ENCODE data around the gene PLXNA4. TPM values are rescaled to one million over a fixed set of nuclear protein-coding genes. Genes with fewer than 3 reads are reported as not detected.

The PLXNA4 gene
- total RNA-seq, 1 experiment from 2014 or later, result 11.2 TPM

DNA sequence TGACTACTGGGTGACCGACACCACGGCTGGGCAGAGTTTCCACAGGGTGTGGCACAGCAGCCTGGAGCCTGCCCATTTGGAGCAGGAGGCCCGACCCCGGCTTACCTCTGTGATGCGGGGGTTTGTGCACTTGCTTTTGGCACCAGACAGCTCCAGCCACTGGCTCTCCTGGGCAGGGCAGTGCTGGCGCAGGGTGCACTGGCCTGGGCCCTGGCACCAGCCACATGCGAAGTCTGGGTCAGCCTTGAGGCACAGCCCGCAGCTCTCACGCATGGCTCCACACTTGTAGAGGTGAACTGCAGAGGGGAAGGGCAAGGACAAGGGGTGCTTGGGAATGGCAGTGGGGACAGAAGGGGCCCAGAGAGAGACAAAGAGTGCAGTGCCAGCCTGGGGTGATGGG lies 373.7 kb downstream of the PLXNA4 start:
- no peaks in the 10 kb centered on the region for H3K36me3 ChIP-seq
- H3K27me3 ChIP-seq, result no peaks in the 10 kb centered on the region
- no peak for DNase-seq
- no peaks in the 10 kb centered on the region for H3K4me1 ChIP-seq
- no peak overlapping the region for H3K4me3 ChIP-seq
- no peak overlapping the region for H3K27ac ChIP-seq
- H3K9me3 ChIP-seq (replicated peaks), result no peaks in the 10 kb centered on the region

DNA sequence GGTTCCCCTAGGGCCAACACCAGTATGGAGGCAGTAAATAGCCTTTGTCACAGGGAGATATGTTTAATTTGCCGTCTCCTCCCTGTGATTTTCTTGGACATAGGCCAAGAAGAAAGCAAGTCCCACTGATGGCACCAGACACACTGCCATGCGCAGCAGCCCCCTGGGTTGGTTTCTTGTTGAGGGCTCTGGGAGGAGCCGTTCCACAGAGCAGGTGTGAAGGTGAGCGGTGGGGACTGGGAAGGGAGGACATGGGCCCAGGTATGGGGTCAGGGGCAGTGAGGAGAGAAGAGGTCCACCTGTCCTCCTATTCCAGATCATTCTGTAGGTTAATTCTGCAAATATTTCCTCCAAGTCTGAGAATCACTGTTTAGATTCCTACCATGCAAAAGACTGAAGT lies 376.1 kb downstream of the PLXNA4 start:
- DNase-seq, result no peak
- no peaks in the 10 kb centered on the region for H3K4me1 ChIP-seq
- H3K9me3 ChIP-seq (replicated peaks), result no peaks in the 10 kb centered on the region
- H3K4me3 ChIP-seq, result no peak overlapping the region
- H3K27me3 ChIP-seq, result no peaks in the 10 kb centered on the region
- no peaks in the 10 kb centered on the region for H3K36me3 ChIP-seq
- no peak overlapping the region for H3K27ac ChIP-seq

DNA sequence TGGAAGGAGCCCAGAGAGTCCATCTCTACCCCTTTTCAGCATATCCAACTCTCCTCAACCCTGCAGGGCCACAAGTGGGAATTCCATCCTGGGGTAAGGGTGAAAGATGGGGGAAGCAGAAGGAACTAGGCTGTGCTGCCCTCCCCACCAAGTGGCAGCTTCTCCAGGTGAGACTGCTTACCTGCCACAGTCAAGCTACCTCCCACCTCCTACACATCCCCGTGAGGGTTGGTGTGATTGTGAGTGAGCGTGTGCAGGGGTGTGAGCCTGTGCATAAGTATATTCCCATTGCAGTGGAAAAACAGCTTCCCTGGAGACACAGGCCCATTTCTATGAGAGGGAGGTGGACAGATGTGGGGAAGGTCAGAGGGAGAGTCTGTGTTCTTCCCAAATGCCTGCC lies 376.6 kb downstream of the PLXNA4 start:
- Histone ChIP-seq H3K9me3 (replicated peaks) (no peaks in the 10 kb centered on the region), H3K27ac (no peak overlapping the region), H3K27me3 (no peaks in the 10 kb centered on the region), H3K4me1 (no peaks in the 10 kb centered on the region), H3K36me3 (no peaks in the 10 kb centered on the region), H3K4me3 (no peak overlapping the region)
- no peak for DNase-seq

DNA sequence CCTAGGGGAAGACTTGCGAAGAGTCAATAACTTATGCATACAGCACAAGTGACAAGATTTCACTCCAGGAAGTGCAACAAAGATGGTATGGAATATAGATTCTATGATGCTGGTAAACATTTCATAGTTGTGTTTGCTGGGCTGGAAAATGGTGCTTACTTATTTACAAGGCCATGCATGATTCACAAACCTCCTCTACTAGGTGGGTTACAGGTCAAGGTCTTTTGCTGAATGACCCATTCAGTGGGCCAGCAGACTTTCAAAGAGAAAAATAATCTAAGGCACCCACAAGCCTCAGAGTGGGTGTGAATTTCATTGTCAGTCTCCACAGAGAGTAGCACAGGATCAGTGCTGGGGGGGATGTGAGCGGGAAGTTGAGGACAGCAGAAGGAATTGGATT lies 378.5 kb downstream of the PLXNA4 start:
- Histone ChIP-seq H3K4me1 (no peaks in the 10 kb centered on the region), H3K4me3 (no peak overlapping the region), H3K9me3 (replicated peaks) (no peaks in the 10 kb centered on the region), H3K36me3 (no peaks in the 10 kb centered on the region), H3K27ac (no peak overlapping the region), H3K27me3 (no peaks in the 10 kb centered on the region)
- DNase-seq, result no peak

DNA sequence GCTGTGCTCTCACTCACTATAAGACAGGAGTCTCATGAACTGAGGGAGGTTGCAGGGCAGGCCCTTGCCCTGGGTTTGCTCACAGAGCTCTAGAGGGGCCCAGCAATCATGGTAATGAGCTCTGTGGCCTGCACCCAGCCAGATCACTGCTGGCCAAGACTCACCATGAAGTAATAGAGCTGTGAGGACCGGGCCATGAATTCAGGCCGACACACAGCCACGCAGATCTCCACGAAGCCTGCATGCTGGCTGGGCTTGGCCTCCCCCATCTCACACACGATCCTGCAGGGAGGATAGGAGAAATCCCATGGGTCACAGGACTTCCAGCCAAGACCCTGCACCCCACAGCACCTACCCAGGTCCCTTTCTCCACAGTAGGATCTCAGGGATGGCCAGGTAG lies 382.4 kb downstream of the PLXNA4 start:
- no peaks in the 10 kb centered on the region for H3K36me3 ChIP-seq
- no peaks in the 10 kb centered on the region for H3K9me3 ChIP-seq (replicated peaks)
- no peaks in the 10 kb centered on the region for H3K4me1 ChIP-seq
- H3K27me3 ChIP-seq, result no peaks in the 10 kb centered on the region
- no peak for DNase-seq
- H3K27ac ChIP-seq, result no peak overlapping the region
- no peak overlapping the region for H3K4me3 ChIP-seq

DNA sequence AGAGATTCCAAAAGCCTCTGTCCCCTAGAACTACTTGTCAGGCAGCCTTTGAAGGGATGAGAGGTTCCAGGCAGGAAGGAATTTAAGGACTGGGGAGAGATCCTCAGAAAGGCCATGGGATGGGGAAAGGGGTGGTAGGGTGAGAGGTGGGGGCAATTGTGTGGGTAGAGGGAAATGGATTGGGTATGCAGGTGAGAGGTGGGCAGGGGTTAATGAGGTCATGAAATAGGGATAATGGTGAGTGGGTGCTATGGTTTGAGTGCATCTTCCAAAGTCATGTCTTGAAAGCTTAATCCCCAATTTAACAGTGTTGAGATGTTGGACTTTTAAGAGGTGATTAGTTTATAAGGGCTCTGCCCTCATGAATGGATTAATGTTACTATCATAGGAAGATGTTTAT lies 383.5 kb downstream of the PLXNA4 start:
- Histone ChIP-seq H3K4me3 (no peak overlapping the region), H3K4me1 (no peaks in the 10 kb centered on the region), H3K27me3 (no peaks in the 10 kb centered on the region), H3K27ac (no peak overlapping the region), H3K9me3 (replicated peaks) (no peaks in the 10 kb centered on the region), H3K36me3 (no peaks in the 10 kb centered on the region)
- DNase-seq, result no peak

DNA sequence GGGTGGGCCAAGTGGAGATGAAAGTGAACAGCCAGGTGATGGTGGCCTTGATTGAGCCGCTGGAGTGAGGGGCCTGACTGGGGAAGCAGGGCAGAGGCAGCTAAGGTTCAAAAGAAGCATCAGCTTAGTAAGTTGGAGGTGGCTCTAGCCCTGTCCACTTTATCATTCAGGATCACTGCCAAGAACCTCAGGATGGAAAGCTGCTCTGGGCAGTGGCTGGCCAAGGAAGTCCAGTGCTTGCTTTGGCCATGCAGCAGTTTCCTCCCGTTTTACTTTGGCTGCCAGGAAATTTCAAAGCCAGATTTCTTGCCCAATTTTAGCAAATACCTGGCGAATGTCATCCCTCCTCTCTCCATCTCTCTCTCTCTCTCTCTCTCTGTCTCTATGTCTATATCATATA lies 384.9 kb downstream of the PLXNA4 start:
- no peak for DNase-seq
- Histone ChIP-seq H3K9me3 (replicated peaks) (no peaks in the 10 kb centered on the region; the same call in 1 of the 2 replicates), H3K27ac (no peak overlapping the region), H3K36me3 (no peaks in the 10 kb centered on the region), H3K4me1 (no peaks in the 10 kb centered on the region), H3K4me3 (no peak overlapping the region), H3K27me3 (no peaks in the 10 kb centered on the region)

DNA sequence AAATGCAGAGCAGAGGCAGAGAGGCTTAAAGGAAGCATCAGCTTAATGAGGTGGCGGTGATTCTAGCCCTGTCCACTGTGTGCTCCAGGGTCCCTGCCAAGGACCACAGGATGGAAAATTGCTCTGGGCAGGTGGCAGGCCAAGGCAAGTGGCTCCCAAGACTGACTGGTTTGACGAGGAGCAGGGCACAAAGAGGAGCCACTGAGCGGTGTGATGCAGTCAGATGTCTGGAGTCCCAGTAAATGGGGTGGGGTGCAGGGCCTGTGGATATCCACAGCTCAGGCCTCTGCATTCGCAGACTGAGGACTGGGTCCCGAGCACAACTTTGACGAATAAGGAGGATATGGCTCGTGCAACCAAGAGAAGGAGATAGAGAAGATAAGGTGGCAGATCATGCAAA lies 385.6 kb downstream of the PLXNA4 start:
- no peaks in the 10 kb centered on the region for H3K36me3 ChIP-seq
- no peaks in the 10 kb centered on the region for H3K27me3 ChIP-seq
- no peaks in the 10 kb centered on the region; the same call in 1 of the 2 replicates for H3K9me3 ChIP-seq (replicated peaks)
- no peak overlapping the region for H3K27ac ChIP-seq
- H3K4me3 ChIP-seq, result no peak overlapping the region
- no peak for DNase-seq
- no peaks in the 10 kb centered on the region for H3K4me1 ChIP-seq

DNA sequence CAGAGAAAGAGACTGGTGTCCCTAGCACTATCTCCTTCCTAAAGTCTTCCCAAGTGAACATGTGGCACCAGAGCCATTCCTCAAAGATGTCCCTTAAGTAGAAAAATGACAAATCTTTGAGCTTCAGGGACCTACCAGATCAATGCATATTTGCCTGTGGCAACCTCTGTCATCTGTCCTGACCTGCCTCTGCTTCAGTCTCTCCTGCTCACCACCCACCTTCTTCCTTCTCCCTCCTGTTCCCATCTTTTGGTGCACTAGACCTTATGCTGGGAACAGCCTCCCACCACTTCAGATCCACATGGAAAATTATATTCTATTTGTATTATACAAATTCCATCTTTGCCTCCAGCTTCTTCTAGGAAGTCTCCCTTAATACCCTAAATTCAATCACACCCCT lies 386.4 kb downstream of the PLXNA4 start:
- Histone ChIP-seq H3K4me1 (no peaks in the 10 kb centered on the region), H3K27ac (no peak overlapping the region), H3K27me3 (no peaks in the 10 kb centered on the region), H3K9me3 (replicated peaks) (no peaks in the 10 kb centered on the region; the same call in 1 of the 2 replicates), H3K4me3 (no peak overlapping the region), H3K36me3 (no peaks in the 10 kb centered on the region)
- no peak for DNase-seq

DNA sequence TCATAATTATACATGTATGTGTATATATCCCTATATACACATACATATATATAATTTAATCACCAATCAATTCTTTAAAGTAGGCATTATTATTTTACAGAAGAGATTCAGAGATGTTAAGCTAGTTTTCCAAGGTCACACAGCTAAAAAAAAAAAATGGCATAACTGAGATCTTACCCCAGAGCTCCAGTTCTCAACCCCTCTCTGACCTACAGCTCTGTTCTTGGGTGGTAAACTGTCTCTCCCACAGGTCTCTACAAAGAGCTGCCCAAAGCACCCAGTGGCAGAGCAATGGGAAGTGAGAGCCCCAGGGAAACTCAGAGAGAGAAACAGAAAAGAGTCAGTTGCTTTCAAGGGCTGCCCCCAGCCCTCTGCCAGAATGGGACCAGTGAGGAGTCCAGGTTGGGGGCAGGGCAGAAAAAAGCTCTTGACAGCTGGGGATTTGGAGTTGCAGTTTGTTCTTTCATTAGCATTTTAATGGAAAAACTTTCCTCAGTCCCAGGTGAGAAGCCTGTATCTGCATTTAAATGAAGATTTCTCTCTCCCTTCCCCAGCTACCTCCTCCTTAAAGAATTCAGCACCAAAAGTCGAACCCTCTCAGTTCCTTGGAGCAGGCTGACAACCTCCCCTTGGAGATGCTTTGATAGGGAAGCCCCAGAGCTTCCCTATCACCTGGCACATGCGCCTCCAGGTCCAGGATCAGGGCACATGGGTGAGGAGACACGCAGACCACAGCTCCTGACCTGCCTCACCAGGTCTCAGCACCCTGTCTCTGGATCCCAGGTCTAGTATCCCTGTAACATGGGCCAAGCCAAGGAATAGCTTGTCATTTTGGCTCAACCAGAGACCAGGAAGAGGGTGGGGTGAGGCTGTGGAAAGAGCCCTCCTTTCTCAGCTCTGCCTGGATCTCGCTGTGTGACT lies 388.1 kb downstream of the PLXNA4 start:
- H3K9me3 ChIP-seq (replicated peaks), result no peaks in the 10 kb centered on the region; the same call in 1 of the 2 replicates
- no peak for DNase-seq
- no peaks in the 10 kb centered on the region for H3K27me3 ChIP-seq
- no peaks in the 10 kb centered on the region for H3K4me1 ChIP-seq
- no peak overlapping the region for H3K27ac ChIP-seq
- no peak overlapping the region for H3K4me3 ChIP-seq
- H3K36me3 ChIP-seq, result no peaks in the 10 kb centered on the region

DNA sequence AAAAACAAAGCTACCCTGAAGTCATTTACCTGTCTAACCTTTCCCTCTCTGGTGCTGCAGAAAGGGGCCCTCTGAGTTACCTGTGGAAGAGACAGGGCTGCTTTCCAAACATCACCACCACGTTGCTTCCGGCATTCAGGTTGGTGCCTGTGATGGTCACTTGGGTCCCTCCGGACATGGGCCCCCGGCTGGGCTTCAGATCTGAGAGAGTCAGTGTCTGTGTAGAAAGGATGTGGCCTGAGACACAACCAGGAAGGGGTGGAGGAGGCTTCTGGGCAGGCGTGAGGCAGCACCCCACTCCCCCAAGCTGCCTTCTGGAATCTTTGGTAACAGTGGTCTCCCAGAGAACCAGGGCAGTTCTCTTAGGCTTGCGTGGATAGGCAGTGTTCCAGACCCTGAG lies 388.9 kb downstream of the PLXNA4 start:
- Histone ChIP-seq H3K27me3 (no peaks in the 10 kb centered on the region), H3K27ac (no peak overlapping the region), H3K36me3 (no peaks in the 10 kb centered on the region), H3K4me3 (no peak overlapping the region), H3K4me1 (no peaks in the 10 kb centered on the region), H3K9me3 (replicated peaks) (no peaks in the 10 kb centered on the region; the same call in 1 of the 2 replicates)
- no peak for DNase-seq

DNA sequence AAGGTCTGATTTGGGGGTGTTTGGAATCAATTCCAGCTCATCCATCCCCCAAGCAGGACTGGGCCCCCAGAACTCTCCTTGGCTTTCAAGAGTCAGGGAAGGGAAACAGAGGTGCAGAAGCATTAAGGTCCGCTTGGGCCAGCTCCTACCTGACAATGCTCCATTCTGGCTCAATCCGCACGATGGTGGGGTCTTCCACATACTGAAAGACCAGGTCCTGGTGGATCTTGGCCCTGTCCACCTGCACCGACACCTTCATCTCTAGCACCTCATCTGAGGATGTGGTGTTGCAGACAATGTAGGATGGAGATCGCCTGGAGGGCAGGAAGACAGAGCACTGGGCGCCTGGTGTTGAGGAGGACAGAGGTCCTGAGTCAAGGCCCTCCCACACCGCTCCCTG lies 391.1 kb downstream of the PLXNA4 start:
- Histone ChIP-seq H3K27me3 (no peaks in the 10 kb centered on the region), H3K9me3 (replicated peaks) (no peaks in the 10 kb centered on the region; the same call in 1 of the 2 replicates), H3K4me3 (no peak overlapping the region), H3K36me3 (no peaks in the 10 kb centered on the region), H3K27ac (no peak overlapping the region), H3K4me1 (no peaks in the 10 kb centered on the region)
- no peak for DNase-seq

DNA sequence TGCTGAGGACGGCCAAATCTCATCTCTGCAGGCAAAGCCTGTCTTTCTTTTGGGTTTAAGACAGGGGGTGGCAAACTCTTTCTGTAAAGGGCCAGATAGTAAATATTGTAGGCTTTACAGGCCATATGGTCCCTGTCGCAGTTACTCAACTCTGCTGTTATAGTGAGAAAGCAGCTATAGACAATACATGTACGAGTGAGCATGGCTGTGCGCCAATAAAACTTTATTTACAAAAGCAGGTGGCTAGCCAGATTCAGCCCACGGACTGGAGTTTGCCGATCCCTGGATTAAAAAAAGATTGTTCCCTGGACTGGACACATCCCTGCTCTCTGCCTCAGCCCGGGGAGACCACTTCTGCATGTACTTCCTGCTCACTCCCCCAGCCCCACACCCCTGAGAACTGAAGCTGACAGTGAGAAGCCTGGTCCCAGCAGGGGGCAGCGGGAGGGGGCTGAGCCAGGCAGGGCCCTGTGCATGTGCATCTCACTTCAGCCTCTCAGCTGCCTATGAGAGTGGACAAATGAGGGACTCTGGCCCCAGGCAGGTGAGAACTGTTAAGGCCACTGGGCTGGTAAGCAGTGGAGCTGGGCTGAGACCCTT lies 392.4 kb downstream of the PLXNA4 start:
- no peaks in the 10 kb centered on the region for H3K36me3 ChIP-seq
- DNase-seq, result peak in 1 of 2 experiments; percentile 31
- no peaks in the 10 kb centered on the region; the same call in 1 of the 2 replicates for H3K9me3 ChIP-seq (replicated peaks)
- H3K4me3 ChIP-seq, result no peak overlapping the region
- H3K27me3 ChIP-seq, result no peaks in the 10 kb centered on the region
- no peaks in the 10 kb centered on the region for H3K4me1 ChIP-seq
- H3K27ac ChIP-seq, result no peak overlapping the region

DNA sequence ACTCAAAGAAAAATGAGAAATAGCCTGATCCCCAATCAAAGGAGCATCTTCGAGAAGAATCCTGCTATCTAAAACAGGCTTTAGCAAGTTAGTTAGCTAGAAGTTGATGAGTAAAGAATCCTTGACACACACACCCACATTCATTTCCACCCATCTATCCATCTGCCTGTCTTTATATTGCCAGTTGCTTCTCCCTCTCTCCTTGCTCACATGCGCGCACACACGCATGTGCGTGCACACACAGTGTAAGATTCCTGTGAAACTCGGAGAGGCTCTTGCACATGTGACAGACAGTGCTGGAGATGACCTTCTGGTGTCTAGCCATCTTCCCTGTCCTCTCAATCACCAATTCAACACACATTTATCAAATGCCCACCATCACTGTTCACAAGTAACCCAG lies 393.3 kb downstream of the PLXNA4 start:
- Histone ChIP-seq H3K36me3 (no peaks in the 10 kb centered on the region), H3K27ac (no peak overlapping the region), H3K9me3 (replicated peaks) (no peaks in the 10 kb centered on the region; the same call in 1 of the 2 replicates), H3K27me3 (no peaks in the 10 kb centered on the region), H3K4me1 (no peaks in the 10 kb centered on the region), H3K4me3 (no peak overlapping the region)
- no peak for DNase-seq

DNA sequence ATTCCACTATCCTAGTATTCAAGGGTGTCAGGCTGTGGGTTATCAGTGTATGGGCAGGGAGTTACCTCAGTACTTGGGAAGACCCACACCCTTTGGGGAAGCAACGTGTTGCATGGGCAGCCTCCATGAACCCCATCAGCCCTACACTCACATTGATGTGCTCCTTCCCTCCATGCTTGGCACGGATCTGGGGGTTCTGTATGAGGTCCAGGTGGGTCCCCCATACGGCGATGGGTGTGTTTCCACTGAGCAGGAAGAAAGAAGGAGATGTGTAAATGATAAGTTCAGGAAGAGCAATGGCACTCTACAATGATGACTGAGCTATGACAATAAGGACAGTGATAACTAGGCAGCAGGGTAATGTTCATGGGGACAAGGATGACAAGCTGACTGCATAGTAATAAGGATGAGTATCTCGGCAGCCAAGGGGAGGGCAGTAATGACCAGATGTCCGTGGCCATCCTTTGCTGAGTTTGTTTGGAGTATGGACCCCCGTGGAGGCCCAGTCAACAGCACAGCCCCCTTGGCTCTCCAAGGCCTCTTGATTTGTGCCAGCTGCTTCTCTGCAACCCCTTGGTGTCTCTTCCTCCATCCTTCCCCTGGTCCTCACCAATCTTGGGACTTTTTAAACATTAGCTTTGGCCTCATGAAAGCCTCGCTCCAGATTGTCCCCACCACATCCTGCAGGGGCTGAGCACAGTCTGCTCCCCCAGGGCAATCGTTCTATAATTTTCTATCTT lies 394.2 kb downstream of the PLXNA4 start:
- Histone ChIP-seq H3K4me1 (no peaks in the 10 kb centered on the region), H3K36me3 (no peaks in the 10 kb centered on the region), H3K27me3 (no peaks in the 10 kb centered on the region), H3K4me3 (no peak overlapping the region), H3K27ac (no peak overlapping the region), H3K9me3 (replicated peaks) (no peaks in the 10 kb centered on the region; the same call in 1 of the 2 replicates)
- no peak for DNase-seq
